HG03064 (cell line): ENCODE measurements around the gene CDH6.

ENCODE experiments used
- ATAC-seq: cut with Tn5 transposase; IDR thresholded peaks from one replicate; pipeline ENCODE4 v1.9.1; 2021; ENCODE audit warnings: low read depth; ENCODE audit not compliant: unreplicated experiment

The CDH6 gene

DNA sequence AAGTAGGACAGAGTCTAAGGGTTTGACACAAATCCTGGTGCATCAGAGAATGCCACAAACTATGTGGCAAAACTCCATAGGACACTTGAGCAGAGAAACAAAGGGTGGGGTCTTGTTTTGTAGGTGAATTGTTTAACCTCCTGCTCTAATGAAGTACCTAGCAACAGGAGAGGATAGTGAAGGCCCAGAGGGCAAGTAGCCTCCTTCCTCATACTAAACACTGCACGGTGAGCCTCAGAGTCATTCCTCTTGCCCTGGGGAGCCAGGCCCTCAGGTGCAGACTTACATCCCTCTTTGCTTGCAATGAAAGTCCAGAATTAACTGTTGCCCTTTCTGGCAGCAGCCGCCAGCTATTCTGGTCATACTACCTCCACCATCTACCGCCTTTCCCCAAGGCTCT is 172.3 kb downstream of the CDH6 start:
- no peak for ATAC-seq

DNA sequence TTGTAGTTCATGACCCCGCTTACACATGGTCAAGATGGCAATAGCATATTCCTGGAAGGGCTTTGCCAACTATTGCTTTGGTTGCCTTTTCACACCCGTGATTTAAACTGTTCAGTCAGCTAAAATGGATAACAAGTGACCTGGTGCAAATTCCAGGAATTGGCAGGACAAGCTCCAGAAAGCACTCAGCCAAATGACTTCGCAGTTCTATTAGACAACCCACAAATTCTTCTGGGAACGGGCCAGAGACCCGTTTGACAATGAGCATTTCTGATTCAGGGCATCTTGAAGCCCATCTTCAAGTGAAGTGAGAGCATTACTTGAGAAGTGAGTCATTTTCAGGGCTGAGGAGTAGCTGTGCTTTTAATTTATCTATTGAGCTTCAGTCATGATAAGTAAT is 173.5 kb downstream of the CDH6 start:
- no peak for ATAC-seq

DNA sequence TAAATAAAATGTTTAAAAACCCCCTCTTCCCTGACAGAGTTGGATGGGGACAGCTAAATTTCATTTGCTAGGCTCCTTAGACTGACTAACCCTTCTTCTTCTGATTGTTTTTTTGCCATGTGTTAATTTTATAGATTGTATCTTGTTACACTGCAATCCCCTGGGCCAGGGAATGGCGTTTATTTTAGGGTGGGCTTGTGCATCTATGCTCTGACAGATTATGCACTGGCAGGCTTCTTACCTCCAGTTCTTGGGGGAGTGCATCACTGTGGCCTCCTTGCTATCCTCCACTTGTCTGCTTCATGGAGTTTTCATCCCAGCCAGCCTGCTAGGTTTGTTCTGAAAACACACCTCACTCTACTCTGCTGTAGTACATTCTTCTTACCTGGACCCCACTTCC is 178.6 kb downstream of the CDH6 start:
- ATAC-seq: no peak

DNA sequence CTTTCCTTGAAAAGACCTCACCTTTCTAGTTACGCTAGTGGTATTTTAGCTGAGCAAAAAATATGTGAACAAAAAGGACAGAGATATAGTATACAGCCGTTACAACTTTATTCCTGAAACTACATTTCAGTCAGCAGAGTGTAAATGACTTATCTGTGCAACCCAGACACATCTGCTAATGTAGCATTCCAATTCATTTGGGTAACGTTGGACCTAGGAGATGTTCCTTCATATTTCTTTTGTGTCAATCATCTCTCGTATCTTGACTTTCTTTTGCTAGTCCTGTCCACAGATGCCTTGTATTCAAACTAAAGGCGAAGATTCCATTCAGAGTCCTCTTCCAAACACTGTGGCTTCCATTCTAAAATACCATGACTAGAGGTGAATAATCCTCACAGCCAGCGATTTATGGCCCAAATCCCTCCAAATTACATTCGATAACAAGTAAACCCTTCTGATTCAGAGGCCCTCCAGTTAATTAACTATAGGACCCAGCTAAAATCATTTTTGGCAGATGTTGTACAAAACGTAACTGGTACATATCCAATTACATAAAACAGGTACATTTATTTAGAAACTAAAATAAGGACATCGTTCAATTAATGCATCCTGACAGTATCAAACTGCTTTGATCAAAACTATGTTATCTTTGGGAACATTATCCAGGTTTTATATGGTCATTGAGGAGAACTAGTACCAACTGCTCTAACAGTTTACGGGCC is 182.7 kb downstream of the CDH6 start:
- no peak for ATAC-seq

DNA sequence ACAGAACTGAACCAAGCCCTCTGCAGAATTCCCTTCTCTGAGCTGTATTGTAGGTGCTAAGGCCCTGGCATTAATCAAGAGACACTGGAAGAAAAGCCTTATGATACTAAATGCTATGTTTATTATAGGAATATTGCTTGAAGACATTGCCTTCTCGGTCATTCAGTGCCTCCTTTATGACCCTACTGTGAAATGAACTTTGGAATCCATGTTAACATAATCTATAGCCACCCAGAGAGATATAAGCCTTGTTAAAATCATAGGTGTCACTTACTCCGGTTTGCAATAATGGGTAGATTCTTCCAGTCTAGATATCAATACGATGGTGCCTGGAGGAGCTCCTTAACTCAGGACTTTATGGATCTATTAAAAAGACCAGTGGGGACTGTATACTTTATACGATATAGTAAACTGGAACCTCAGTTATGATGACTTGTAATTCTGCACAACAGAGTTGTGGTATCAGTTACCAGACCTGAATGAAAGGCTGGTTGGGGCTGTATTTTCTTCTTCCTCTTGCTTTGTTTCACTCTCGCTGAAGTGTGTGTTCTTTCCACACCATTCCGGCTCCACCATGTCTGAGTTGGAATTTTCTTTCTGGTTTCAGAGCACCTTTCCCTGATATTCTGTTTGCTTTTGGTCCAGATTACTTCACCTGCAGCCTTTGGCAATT is 183.9 kb downstream of the CDH6 start:
- no peak for ATAC-seq

DNA sequence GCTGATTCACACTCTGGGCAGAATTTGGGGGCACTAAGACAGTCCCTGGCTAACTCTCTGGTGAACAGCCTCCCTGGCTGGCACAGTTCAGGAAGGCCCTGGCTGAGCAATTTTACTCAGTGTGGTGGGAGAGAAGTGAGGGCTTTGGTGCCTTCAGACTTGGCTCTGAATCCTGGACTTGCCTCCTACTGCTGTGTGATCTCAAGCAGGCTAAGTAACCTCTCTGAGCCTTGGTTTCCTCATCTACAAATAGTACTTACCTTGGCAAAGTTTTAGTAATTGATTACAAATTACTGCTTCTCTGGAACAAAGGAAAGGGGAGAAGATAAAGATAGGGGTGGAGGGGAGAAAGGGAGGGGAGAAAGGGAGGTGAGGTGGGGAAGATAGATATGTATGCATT is 184.7 kb downstream of the CDH6 start:
- ATAC-seq: no peak
